GM21723 (cell line): Measurements from ENCODE around the gene BEX1.
"Not testable (repeated sequence)": the region's sequence is repeated elsewhere in the genome, so short reads cannot be mapped to it uniquely, and the experiment has no call there.

Experiments used
- ATAC-seq: cut with Tn5 transposase; IDR thresholded peaks from one replicate; pipeline ENCODE4 v1.9.1; 2021; ENCODE audit warnings: mild to moderate bottlenecking, moderate library complexity; ENCODE audit not compliant: unreplicated experiment

BEX1 gene

DNA sequence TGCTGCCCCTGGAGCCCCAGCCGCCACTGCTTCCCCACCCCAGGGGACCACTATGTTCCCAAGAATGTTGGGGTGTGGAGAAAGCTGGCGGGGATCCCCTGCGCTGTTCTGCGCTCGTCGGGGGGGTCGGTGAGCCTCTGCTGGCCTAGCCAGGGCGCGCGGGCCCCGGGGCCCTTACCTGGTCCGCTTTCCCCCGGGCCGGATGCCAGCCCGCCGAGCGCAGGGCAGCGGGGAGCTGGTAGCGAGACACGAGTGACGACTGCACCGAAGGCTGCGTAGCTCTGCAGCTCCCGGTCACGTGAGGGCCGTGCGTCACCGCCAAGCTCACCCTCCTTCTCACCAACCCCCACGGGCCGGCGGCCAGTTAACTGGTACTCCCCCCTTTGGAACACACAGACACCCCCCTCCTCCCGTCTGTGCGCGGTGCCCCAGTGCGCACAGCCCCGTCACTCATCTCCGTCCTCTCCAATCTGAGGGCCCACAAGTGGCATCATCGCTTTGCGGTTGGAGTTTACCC is at the start of gene BEX1:
BEX1 (minus strand) TSS at position 254 of the 517 bp plus-strand sequence. CDS start 897 bp downstream, outside the sequence.
- ATAC-seq = no peak

GRCh38 chrX:103109497-103109896 is 45.5 kb upstream of the BEX1 start:
- ATAC-seq = not testable (repeated sequence)

DNA sequence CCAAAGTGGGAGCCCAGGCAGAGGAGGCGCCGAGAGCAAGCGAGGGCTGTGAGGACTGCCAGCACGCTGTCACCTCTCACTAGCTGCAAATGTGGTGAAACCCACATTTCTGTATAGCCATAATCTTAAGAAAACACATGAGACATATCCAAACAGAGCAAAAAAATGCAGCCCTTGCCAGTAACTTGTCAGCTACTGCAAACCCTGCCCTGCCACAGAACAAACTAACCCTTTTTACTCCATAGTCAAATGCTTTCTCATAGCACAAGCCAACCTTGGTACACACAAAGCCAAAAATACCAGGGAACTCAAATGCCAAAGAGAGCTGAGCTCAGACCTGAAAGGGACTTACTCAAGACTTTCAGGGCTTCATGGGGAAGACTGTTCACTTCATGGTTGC is 43.9 kb upstream of the BEX1 start:
- ATAC-seq = no peak

- not testable (repeated sequence) for ATAC-seq
Measured at GRCh38 chrX:103107227-103107737, 43.3 kb upstream of the BEX1 start.

GRCh38 chrX:103104370-103104769 is 40.4 kb upstream of the BEX1 start:
- ATAC-seq = not testable (repeated sequence)

DNA sequence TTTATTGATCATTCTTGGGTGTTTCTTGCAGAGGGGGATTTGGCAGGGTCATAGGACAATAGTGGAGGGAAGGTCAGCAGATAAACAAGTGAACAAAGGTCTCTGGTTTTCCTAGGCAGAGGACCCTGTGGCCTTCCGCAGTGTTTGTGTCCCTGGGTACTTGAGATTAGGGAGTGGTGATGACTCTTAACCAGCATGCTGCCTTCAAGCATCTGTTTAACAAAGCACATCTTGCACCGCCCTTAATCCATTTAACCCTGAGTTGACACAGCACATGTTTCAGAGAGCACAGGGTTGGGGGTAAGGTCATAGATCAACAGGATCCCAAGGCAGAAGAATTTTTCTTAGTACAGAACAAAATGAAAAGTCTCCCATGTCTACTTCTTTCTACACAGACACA is 39.9 kb upstream of the BEX1 start:
- ATAC-seq = not testable (repeated sequence)

GRCh38 chrX:103101299-103102042 is 37.5 kb upstream of the BEX1 start:
- no peak for ATAC-seq

GRCh38 chrX:103100484-103100883 is 36.5 kb upstream of the BEX1 start:
- no peak for ATAC-seq

DNA sequence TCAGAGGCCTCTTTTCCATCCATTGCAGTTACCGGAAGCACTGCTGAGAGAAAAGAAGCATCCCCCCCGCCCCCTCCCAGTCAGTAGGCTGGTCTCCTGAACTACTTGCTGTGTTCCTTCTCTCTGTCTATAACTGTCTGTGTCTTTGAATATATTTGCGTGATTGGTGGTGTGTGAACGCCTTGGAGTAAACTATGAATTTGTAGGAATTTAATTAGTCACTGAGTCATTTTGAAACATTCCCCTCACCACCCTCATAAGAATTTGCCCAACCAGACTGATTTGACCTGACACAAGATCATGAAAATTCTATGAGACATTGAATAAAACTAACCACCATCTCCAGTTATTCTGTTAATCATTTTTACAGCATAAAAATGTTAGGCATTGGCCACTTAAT is 35.7 kb upstream of the BEX1 start:
- ATAC-seq = no peak

DNA sequence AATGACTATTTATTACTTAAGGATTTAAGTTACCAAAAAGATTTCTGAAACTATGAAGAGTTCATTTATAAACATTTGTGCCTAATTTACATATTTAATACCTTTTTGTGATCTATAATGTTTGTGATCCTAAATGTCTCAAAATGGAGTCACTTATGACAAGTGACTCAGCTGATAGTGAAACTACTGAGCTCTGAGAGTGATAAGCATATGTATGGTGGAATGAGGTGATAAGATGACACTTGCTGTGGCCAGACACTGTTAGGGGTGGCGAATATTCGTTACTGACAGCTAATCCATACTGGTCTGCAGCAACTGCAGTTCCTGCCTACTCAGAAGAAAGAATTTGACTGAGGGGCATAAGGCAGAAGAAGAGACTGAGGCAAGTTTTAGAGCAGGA is 34.5 kb upstream of the BEX1 start:
- ATAC-seq = no peak

DNA sequence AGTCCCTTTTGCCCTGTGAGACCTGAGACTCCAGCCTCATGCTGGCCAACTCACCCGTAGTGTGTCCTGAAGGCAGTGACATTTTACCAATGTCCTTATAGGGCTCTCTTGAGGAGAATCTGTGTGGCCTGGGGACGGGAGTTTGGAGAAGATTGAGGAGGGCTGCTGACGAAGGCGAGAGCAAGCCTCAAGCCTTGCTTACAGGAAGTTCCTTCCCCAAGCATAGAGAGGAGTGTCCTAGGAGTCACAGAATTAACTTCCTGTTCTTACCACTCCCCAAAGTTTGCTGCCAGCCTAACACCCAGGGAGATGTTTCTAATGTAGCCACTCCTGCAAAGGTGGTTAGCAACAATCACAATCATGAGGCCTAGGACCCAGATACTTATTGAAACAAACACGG is 29.0 kb upstream of the BEX1 start, which contains the start of gene NXF3:
NXF3 (minus strand) TSS at position 202 of the 400 bp plus-strand sequence; CDS start at position 82, 120 bp downstream.
- no peak for ATAC-seq

GRCh38 chrX:103081051-103081450 is 17.1 kb upstream of the BEX1 start:
- no peak for ATAC-seq

DNA sequence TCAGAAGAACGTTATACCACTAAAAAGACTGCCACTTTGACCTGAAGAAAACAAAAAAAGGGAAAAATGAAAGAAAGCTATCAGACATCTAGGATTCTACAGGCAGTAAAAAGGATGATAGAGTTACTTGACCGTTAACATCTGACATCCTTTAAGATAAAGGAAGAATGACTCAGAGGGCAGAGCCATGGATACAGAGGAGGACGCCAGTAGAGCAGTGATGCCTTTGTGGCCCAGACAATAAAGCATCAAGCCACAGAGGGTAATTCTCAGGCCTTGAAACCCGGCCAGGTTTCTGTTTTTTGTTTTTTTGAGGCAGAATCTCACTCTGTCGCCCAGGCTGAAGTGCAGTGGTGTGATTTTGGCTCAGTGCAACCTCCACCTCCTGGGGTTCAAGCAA is 9.5 kb upstream of the BEX1 start:
- ATAC-seq = no peak

DNA sequence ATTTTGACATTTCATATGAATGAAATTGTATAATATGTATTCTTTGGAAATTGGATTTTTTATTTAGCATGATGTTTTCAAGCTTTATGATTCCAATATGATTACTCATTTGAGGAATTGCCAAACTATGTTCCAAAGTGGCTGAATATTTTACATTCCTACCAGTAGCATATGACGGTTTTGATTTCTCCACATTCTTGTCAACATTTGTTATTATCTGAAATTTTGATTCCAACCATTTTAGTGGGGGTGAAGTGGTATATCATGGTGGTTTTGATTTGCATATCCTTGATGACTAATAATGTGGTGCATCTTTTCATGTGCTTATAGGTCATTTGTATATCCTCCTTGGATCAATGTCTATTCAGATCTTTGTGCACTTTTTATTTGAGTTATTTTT is 2.6 kb upstream of the BEX1 start:
- no peak for ATAC-seq

DNA sequence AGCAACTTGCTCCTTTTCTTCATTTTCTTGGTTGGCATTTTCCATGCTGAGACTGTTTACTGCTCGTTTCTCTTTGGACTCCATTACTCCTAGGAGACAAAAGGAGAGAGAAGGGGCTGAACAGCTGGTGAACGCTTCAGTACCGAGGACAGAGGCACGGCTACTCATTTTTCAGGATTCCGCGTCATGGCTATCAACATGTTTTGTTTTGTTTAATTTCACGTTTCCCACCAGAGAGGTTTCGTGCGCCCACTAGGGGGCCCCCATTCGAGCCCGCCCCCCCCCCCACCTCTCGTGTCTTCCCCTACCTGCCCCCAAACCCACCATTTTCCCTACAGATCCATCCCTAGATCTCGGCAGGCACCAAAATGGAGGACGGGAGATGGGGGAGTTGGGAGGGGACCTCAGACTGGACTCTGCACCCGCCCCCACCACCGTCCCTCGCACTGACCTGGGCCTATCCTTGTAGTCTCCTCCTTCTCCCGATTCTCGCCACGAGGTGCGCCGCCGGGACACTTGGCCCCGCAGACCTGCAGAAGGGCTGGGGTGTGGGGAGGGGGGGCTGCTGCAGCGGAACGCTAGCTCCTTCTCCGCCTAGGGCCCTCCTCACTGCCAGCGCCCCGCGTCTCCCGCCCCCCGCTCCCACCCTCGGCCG is 653 bp downstream of the BEX1 start:
- ATAC-seq = no peak

DNA sequence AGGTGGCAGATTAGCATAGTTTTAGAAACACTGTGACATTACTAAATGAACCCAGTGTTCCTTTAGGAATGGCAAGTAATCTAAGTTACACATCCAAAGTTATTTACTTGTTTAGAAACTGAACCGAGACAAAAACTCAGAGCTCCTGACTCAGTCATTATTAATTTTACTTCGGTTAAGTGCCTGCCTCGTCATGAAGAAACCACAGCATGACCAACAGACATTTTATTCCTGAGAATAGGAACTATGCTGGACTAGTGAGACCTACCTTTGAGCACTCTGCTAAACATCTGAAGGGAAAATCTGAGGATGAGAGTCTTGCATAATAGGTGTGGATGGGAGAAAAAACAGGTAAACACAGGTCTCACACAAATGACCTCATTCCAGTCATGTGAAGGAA is 2.5 kb downstream of the BEX1 start:
- no peak for ATAC-seq

GRCh38 chrX:103056902-103057301 is 7.1 kb downstream of the BEX1 start:
- no peak for ATAC-seq

GRCh38 chrX:103052625-103053024 is 11.3 kb downstream of the BEX1 start:
- no peak for ATAC-seq

- ATAC-seq = no peak
Measured at GRCh38 chrX:103051260-103051789, 12.6 kb downstream of the BEX1 start.

DNA sequence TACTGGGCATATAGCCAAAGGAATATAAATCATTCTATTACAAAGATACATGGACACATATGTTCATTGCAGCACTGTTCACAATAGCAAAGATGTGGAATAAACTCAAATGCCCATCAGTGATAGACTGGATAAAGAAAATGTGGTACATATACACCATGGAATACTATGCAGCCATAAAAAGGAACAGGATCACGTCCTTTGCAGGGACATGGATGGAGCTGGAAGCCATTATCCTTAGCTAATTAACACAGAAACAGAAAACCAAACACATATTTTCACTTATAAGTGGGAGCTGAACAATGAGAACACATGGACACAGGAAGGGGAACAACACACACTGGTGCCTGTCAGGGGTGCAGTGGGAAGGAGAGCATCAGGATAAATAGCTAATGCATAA is 30.6 kb downstream of the BEX1 start:
- ATAC-seq = not testable (repeated sequence)

DNA sequence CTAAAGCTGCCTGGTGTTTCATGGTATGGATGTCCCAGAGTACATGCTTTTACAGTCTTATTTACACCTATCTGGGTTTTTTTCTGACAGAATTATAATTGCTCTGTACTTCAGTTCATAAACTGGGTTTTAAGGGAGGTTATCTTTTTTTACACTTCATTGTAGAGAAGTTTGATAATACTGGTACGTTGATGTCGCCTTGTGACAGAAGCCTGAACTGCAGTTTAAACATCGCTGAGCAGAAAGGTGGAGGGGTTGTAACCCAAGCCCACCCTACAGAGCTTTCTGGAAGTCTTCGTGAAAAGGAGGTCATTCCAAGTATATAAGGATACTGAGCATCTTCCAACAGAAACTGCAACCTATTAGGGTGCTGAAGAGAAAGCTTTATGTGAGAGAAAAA is 46.4 kb downstream of the BEX1 start:
- no peak for ATAC-seq

GRCh38 chrX:103012945-103013344 is 51.0 kb downstream of the BEX1 start:
- ATAC-seq = no peak
